B cell (primary cell): ENCODE results near the gene RIMBP2.

Experiments used
- EZH2 ChIP-seq: IDR thresholded peaks from 2 replicates; pipeline ENCODE4 v1.6.1; 2012; ENCODE audit warnings: borderline replicate concordance, low read depth, mild to moderate bottlenecking, moderate library complexity, low read length; ENCODE audit not compliant: insufficient read depth, poor library complexity, severe bottlenecking
- TF ChIP-seq, protein P1 (sequence below): fragments of 200-600 bp; IDR thresholded peaks from one replicate; pipeline ENCODE4 v1.8.0; 2022; ENCODE audit warnings: antibody characterized with exemption, mild to moderate bottlenecking

DNA sequence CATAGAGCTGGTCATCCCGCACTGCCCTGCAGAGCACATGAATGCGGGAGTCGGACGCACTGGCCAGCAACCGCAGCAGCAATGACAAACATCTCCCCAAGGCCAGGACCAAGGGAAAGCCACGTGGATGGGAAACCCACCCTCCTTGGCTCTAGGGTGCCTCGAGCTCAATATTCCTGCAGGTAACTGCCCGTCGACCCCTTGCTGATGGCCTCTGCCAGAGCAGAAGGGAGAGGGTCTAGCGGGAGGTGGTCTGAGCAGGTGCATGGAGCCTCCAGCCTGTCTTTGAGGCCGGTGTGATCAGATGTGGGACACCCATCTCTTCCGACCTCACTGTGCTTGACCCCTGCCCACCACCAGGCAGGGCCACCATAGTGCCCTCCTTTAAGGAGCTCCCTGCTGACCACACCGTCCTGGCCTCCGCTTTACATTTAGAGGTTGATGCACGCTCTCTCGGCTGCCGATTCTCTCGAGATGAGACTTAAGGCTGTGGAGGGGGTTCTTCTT lies 288.7 kb downstream of the RIMBP2 start:
- TF ChIP-seq, protein P1, sequence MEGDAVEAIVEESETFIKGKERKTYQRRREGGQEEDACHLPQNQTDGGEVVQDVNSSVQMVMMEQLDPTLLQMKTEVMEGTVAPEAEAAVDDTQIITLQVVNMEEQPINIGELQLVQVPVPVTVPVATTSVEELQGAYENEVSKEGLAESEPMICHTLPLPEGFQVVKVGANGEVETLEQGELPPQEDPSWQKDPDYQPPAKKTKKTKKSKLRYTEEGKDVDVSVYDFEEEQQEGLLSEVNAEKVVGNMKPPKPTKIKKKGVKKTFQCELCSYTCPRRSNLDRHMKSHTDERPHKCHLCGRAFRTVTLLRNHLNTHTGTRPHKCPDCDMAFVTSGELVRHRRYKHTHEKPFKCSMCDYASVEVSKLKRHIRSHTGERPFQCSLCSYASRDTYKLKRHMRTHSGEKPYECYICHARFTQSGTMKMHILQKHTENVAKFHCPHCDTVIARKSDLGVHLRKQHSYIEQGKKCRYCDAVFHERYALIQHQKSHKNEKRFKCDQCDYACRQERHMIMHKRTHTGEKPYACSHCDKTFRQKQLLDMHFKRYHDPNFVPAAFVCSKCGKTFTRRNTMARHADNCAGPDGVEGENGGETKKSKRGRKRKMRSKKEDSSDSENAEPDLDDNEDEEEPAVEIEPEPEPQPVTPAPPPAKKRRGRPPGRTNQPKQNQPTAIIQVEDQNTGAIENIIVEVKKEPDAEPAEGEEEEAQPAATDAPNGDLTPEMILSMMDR: no peak
- no peak for TF ChIP-seq EZH2
